ENCODE results near the gene GGT7. TPM values are rescaled to one million over a fixed set of nuclear protein-coding genes. Genes with fewer than 3 reads are reported as not detected.

GGT7 gene
- total and polyA plus RNA-seq, 4 donors: 9.4 to 22.7 (median 12.5) TPM

DNA sequence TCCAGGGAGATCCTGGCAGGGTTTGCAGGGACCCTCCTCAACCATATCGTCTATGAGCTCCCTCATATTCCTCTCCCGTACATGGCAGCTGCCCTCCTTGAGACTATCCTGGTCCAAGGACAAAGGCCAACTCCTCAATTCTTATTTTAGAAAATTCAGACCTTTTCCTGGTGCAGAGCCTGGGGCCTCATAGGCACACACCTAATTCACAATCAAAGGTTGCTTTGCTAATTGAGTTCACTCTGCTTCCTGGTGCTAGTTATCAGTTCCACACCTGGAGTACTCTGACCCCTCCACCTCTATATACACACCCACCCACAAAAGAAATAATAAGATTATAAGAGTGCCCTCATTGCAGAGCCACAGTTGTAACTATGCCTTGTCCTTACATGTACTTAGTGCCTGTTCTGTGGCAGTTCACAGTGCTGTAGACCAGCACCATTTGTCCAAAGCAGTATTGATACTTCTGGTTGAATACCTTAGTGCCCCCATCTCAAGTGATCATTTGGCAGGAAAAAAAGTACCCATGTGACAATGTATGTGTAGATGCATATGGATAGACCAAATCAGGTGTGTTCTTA is 44.2 kb upstream of the GGT7 start:
- WGBS, 2 donors: 82 to 88% methylated on average over 2 of the region's 2 CpGs
- H3K27me3 ChIP-seq (ENCODE audit: control insufficient read depth in 3 of 3, insufficient read depth in 3 of 3, low read length in 2 of 3): no peaks in the 10 kb centered on the region
- H3K9ac ChIP-seq (ENCODE audit: insufficient read depth in 1 of 2, low read length in 2 of 2): no peak overlapping the region
- H3K9me3 ChIP-seq (ENCODE audit: control insufficient read depth in 4 of 4, insufficient read depth in 3 of 4, low read length in 3 of 4): no peaks in the 10 kb centered on the region
- H3K4me3 ChIP-seq: no peak overlapping the region
- H3K36me3 ChIP-seq (ENCODE audit: control insufficient read depth in 4 of 4, insufficient read depth in 4 of 4, low read length in 4 of 4): peaks cover 2 to 31% (median 14%) of the 10 kb centered on the region in 4 donors
- TF ChIP-seq, protein P1, sequence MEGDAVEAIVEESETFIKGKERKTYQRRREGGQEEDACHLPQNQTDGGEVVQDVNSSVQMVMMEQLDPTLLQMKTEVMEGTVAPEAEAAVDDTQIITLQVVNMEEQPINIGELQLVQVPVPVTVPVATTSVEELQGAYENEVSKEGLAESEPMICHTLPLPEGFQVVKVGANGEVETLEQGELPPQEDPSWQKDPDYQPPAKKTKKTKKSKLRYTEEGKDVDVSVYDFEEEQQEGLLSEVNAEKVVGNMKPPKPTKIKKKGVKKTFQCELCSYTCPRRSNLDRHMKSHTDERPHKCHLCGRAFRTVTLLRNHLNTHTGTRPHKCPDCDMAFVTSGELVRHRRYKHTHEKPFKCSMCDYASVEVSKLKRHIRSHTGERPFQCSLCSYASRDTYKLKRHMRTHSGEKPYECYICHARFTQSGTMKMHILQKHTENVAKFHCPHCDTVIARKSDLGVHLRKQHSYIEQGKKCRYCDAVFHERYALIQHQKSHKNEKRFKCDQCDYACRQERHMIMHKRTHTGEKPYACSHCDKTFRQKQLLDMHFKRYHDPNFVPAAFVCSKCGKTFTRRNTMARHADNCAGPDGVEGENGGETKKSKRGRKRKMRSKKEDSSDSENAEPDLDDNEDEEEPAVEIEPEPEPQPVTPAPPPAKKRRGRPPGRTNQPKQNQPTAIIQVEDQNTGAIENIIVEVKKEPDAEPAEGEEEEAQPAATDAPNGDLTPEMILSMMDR (IDR thresholded peaks at IDR 0.05; ENCODE audit: control extremely low read depth, extremely low read depth): no peak
- ATAC-seq (ENCODE audit: insufficient read depth, low FRiP score) (no peak), DNase-seq (no peak)
- no peak overlapping the region for H3K27ac ChIP-seq (ENCODE audit: low read depth in 1 of 2, low read length in 1 of 2)
- peaks cover 0 to 7% (median 0%) of the 10 kb centered on the region in 5 donors for H3K4me1 ChIP-seq (ENCODE audit: control insufficient read depth in 5 of 5, insufficient read depth in 5 of 5, low read length in 5 of 5)

DNA sequence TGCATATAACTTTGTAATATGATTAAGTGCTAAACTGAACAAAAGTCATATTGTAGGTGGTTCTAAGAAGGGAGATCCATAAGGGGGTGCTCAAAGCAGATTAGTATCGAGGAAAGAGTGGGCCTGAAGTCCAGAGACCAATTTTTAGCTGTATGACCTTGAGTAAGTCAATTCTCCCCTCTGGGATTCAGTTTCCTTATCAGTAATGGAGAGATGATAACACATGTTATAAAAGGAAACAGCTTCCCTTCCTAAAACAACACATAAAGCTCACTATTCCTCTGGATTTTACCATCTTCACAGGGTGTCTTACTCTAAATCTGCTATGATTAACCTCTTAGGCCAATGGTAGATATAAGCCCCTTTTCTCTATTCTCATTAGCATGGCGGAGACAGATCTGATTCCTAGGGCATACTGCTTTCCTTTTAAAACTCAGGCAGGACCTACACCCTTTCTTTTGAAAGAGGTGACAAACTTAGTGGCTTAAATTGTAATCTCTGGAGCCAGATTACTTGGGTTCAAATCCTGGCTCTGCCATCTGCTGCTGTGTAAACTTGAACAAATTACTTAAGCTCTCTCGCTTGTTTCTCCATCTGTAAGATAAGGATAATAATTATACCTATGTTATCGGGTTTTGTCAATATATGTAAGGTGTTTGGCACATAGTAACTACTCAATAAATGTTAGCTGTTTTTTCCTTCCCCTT is 43.2 kb upstream of the GGT7 start:
- H3K4me1 ChIP-seq (ENCODE audit: control insufficient read depth in 5 of 5, insufficient read depth in 5 of 5, low read length in 5 of 5): peaks cover 0 to 3% (median 0%) of the 10 kb centered on the region in 5 donors
- H3K36me3 ChIP-seq (ENCODE audit: control insufficient read depth in 4 of 4, insufficient read depth in 4 of 4, low read length in 4 of 4): peaks cover 2 to 26% (median 9%) of the 10 kb centered on the region in 4 donors
- no peak overlapping the region for H3K9ac ChIP-seq (ENCODE audit: insufficient read depth in 1 of 2, low read length in 2 of 2)
- ATAC-seq (ENCODE audit: insufficient read depth, low FRiP score) (no peak), DNase-seq (no peak)
- no peaks in the 10 kb centered on the region for H3K9me3 ChIP-seq (ENCODE audit: control insufficient read depth in 4 of 4, insufficient read depth in 3 of 4, low read length in 3 of 4)
- no peak overlapping the region for H3K4me3 ChIP-seq
- TF ChIP-seq, protein P1 (IDR thresholded peaks at IDR 0.05; ENCODE audit: control extremely low read depth, extremely low read depth): no peak
- WGBS, 2 donors: 90 to 94% methylated on average over 4 of the region's 4 CpGs
- peak overlapping the region in 1 of 2 donors; percentile 66 for H3K27ac ChIP-seq (ENCODE audit: low read depth in 1 of 2, low read length in 1 of 2)
- H3K27me3 ChIP-seq (ENCODE audit: control insufficient read depth in 3 of 3, insufficient read depth in 3 of 3, low read length in 2 of 3): no peaks in the 10 kb centered on the region

DNA sequence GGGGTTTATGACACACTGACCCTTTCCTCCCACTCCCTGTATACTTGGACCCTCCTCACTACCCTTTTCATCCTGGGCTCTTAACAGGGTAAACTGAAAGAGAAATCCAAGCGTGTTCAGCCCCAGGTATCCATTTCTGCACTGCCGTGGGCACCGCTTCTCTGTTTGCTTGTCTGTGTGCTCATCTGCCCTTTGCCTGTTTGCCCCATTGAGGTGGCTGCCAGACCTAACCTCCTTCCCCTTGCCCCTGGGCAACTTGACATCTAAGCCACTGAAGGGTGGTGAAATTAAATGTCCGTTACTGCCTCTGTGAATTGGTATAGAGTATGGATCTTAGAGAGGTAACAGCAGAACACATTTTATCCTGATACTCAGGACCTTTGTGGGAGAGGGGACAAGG is 42.5 kb upstream of the GGT7 start:
- DNase-seq (no peak), ATAC-seq (ENCODE audit: insufficient read depth, low FRiP score) (no peak)
- peaks cover 0 to 3% (median 0%) of the 10 kb centered on the region in 5 donors for H3K4me1 ChIP-seq (ENCODE audit: control insufficient read depth in 5 of 5, insufficient read depth in 5 of 5, low read length in 5 of 5)
- TF ChIP-seq, protein P1 (IDR thresholded peaks at IDR 0.05; ENCODE audit: control extremely low read depth, extremely low read depth): no peak
- 95 to 98% methylated on average over 4 of the region's 4 CpGs for WGBS, 2 donors
- H3K9me3 ChIP-seq (ENCODE audit: control insufficient read depth in 4 of 4, insufficient read depth in 3 of 4, low read length in 3 of 4): no peaks in the 10 kb centered on the region
- H3K9ac ChIP-seq (ENCODE audit: insufficient read depth in 1 of 2, low read length in 2 of 2): no peak overlapping the region
- peaks cover 0 to 19% (median 4%) of the 10 kb centered on the region in 4 donors for H3K36me3 ChIP-seq (ENCODE audit: control insufficient read depth in 4 of 4, insufficient read depth in 4 of 4, low read length in 4 of 4)
- peak overlapping the region in 1 of 2 donors; percentile 66 for H3K27ac ChIP-seq (ENCODE audit: low read depth in 1 of 2, low read length in 1 of 2)
- H3K4me3 ChIP-seq: no peak overlapping the region
- H3K27me3 ChIP-seq (ENCODE audit: control insufficient read depth in 3 of 3, insufficient read depth in 3 of 3, low read length in 2 of 3): no peaks in the 10 kb centered on the region
